GM19395 (cell line): Measurements from ENCODE around the gene SH3RF3.

Experiments used
- ATAC-seq: cut with Tn5 transposase; IDR thresholded peaks from one replicate; pipeline ENCODE4 v1.9.1; 2021; ENCODE audit warnings: mild to moderate bottlenecking, moderate library complexity; ENCODE audit not compliant: unreplicated experiment

SH3RF3 gene

DNA sequence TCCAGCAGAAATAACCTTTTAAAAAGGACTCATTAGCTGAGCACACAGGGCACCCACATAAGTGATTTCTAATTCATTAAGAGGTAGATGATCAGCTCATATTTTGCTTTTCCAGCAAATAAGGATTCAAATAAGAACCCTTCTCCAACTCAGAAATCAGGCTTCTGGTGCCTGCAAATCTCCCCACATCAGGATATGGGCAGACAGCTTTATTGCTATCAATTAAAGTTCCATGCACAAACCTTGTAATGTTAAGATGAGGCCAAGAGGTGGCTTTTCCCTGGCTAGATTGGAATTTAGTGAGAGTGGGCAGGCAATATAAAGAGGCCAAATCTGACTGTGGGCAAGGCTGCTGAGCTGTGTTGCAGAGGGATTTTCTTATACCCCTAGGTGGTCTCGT, 193.6 kb downstream of the SH3RF3 start:
- no peak for ATAC-seq

DNA sequence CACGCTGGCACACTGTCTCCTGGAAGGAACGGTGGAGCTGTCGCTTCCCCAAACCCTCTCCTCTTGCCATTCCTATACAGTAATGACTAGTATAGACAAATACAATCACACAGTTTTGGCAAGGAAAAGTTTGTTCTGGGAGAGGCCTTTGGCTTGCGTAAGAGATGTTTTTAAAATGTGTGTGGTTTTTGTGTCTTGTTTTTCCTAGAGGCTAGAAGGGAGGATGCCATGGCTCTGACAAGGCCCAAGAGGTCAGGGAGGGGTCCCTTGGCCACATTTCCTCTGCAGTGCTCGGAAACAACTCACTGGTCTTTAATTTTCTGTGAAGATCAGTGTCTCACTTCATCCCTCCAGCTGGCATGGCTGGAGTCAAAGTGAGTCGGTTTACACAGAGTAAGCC, 195.9 kb downstream of the SH3RF3 start:
- no peak for ATAC-seq

DNA sequence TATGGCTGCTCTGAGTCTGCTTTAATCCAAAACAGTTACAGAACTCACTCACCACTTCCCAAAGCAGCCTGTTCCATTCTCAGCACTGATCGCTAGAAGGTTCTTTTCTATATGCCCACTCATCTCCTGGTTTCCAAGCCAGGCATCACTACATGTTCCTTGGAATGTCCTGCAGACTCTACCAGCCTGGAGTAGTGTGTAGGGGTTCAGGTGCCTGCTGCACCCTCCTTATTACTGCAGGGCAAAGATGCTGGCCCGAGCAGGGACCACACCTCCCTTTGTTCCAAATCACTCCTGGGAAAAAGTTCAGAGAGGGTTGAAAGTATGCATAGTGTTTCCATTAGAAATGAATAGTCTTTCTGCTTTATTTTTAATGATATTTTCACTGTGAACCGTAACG, 196.6 kb downstream of the SH3RF3 start:
- no peak for ATAC-seq

GRCh38 chr2:109326306-109326705, 197.3 kb downstream of the SH3RF3 start:
- no peak for ATAC-seq

- no peak for ATAC-seq
These were observed 201.1 kb downstream of the SH3RF3 start for GRCh38 chr2:109330056-109330455.

GRCh38 chr2:109331081-109331480, 202.1 kb downstream of the SH3RF3 start:
- no peak for ATAC-seq

DNA sequence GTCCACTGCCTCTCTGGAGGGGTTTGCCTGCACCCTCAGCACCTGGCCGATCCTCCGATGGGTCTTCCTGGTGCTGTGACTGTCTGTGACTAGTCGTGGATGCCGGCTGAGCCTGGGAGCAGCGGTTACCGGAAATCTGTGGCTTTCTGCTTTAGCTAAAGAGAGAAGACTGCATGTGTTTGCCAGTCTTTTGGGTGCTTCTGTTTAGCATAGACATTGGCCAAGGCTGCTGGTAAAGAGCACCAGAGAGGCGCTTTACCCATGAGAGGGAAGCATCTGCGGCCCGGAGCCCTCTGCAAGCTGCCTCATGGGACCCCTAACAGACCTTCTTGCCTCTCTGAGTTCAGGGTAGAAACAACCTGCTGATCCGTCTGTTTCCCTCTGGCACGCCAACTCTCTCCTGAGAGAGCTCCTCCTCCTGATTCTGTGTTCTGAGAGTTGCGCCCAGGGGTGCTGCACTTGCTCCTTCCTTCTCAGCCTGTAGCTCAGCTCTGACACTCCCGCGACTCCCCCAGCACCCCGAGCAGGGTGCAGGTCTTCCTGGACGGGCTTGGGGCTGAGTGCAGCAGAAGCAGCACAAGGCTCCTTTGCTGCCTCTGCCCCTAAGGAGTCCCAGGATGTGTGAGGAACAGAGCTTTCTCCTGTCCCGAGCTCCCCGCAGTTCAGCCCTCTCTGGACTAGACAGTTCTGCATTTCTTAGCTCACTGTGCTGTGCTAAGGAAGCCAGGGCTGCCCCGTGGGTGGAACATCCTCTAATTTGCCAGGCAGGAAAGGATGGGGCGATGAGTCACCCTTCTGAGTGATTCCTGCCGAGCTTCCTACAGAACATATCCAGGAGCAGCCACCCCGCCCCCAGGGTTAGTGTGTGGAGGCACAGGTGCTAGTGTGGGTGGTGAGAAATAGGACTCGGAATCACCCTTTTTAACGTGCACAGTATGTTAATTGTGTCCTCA, 203.2 kb downstream of the SH3RF3 start:
- peak; percentile 58 for ATAC-seq

DNA sequence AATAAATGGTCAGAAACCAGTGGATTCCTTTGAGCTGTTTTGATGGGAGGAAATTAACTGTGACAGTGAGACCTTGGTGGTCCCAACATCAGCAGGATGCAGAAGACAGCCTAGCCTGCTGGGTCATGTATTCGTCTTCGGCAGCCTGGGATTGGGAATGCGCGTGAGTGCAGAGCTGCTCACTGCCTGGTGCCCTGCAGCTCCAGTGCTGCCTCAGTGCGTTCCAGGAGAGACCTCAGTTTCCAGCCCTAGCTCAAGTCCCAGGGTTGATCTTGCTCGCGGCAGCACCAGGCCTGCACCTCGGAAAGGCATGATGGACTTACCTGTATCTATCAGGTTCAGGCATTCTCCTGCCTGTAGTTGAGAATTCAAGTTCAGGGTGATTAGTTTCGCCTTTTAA, 203.9 kb downstream of the SH3RF3 start:
- ATAC-seq: no peak

DNA sequence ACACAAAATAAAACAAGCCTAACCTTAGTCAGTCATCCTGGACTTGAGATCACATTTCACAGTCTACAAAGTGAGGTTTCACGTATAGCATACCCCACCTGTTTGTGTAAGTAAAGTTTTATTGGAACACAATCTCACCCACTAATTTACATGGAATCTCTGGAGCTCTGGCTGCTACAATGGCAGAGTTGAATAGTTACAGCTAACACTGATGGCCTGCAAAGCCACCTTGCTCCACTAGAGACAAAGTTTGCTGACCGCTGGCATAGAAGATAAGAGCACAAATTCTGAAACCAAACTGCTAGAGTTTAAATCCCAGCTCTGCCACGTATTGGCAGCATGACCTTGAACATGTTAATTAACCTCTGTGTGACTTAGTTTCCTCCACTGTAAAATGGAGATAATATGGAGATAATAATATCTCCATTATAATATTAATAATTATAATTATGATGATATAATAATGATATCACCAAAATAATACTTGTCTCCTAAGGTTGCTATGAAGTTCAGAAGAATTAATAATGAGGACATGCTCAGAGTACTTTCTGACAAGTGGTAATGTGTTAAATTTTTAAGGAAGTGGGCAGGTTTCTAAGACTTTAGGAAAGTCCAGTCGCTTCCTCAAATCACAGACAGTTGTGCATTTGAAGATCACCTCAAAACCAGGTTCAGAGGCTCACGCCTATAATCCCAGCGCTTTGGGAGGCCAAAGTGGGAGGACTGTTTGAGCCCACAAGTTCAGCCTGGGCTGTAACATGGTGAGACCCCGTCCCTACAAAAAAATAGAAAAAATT, 204.6 kb downstream of the SH3RF3 start:
- ATAC-seq: no peak

DNA sequence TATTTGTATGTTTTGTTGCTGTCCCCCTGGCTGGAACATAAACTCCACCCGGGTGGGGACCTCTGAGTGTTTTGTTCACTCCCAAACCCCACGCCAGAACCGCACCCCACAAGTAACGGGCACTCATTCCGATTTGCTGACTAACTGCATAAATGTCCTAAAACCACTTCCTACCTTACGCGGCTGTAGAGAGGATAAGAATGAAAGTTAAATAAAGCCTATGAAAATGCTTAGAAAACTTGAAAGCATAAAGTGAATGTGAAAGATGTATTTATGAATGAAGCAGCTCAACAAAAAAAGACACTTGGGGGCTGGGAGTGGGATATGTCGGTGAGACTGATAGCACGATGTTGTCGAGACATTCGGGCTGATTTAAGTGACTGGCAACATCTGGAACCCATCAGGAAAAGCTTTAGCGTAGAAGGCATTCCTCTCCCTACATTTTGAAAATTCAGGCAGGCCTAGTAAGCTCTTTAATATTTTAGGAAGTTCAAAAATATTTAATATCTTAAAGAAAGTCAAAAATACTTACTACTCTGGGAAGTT, 206.7 kb downstream of the SH3RF3 start:
- no peak for ATAC-seq

- no peak for ATAC-seq
These were observed 207.3 kb downstream of the SH3RF3 start for GRCh38 chr2:109336296-109336695.

DNA sequence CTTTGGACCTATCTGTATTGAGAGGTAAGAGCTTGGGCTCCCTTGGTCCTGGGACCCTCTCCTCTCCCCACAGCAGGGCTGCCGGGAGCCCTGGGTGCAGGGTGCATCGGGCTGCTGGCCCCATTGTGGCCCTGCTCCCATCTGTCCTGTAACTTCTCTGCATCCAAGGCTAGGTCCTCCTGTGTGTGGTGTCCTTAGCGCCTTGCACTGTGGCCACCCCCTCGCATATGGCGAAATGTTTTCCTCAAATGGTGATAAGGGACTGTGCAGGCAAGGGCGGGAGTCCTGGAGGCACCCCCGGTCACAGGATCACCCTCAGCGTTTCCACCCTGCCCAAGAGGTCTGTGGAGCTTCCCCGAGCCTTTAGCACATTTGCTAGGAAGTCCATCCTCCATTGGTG, 208.2 kb downstream of the SH3RF3 start:
- ATAC-seq: no peak

- no peak for ATAC-seq
These were observed 210.5 kb downstream of the SH3RF3 start for GRCh38 chr2:109339519-109339966.

GRCh38 chr2:109340381-109340780, 211.4 kb downstream of the SH3RF3 start:
- ATAC-seq: no peak

DNA sequence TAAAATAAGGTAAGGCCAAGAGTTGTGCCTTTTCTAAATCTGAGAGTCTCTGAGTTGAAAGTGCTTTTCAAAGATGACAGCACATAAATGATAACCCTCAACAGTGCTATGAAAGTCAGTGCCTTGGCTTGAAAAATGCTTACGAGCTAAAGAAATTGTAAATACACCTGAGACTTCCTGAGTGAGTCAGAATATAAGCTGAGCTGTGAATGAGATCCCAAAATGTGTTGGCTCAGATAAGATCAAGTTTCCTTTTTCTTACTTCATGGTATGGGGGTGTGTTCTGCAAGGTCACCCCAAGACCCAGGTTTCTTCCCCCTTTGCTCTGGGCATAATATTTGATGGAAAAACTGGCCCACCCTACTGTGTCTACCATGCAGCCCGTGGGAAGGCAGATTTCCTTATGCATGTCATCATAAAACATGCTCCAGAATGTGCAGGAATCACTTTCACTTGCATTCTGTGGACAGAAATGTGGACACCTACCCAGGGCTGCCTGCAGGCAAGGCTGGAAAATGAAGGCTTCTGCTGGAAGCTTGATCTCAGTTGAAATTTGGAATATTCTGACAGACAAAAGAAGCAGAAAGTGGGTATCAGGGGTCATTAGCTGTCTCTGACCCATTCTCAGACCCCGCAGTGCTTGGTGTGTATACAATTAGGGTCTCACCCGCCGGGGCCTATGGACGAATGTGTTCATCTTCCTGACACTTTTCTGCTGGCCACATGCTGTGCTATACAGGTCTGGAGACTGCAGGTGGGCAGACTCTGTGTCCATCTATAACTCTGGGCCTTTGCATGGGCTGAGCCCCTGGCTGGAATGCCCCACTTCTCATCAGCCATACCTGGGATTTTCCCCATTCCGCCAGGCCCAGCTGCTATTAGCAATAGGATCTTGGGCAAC, 212.6 kb downstream of the SH3RF3 start:
- ATAC-seq: no peak

DNA sequence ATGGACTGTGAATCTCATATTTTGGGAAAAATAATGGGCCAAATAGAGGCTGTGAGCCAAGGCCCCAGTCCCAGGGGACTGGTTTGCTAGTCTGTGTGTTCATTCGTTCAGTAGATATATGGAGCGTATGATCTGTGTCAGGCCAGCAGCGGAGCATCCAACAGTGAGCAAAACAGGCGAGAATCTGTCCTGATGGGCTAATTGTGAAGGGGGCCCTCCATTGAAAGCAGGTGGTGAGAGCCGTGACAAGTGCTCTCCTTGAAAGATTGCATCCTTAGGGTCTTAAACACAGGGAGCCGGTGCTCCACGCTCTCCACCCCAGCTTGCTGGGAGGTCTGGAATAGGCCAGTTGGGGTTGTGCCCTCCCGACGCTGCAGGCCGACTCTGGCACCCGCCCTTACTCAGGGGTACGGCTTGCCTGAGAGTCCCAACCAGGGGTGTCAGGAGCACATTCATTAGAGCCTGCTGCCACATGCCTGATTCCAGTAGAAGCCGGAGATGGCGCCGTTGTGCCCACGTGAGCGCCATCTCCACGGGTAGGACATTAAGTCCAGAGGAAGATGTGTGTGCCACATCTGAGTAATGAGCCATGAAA, 213.3 kb downstream of the SH3RF3 start:
- no peak for ATAC-seq

DNA sequence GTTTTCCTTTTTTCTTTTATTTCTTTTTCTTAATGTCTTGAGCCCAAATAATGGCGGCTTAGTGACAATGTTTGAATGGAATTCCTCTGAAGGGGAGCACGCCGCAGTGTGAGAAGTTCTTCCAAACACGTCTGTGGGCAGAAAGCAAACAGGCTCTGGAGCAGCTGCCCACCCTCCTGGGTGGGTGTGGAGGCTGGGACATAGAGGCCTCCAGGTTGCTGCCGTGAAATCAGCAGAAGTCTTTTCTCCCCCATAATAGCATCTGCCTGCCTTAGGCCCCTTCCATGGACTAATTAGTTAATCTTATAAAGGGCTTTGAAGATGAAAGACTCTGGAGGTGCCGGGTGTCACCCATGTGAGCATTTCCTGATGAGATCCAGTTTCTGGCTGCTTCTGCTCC, 213.9 kb downstream of the SH3RF3 start:
- ATAC-seq: no peak

GRCh38 chr2:109343460-109343859, 214.5 kb downstream of the SH3RF3 start:
- ATAC-seq: no peak

DNA sequence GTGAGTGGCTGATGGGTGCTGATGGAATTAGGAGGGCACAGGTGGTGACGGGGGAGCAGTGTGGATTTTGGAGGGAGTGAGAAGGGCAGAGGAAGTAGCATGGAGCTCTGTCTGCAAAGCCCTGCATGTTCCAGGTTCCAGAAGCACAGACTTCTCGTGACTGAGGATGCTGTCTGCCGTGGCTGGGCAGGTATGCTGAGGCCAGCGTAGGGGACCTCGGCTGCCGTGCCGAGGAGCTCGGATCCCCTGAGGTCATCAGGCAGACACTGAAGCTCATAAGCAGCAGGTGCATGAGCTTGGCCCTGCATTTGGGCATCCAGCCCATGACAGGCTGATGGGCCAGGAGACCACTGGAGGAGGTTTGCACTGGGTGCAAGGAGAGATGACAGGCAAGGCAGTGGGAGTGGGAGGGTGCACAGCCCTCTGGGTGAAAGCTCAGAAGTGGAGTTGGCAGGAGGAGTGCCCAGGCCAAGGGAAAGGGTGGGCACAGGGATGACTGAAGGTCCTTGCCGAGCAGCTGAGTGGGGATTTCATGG, 215.3 kb downstream of the SH3RF3 start:
- no peak for ATAC-seq

GRCh38 chr2:109345091-109345490, 216.1 kb downstream of the SH3RF3 start:
- ATAC-seq: no peak
